ENCODE measurements around the gene EPHB1. TPM values are rescaled to one million over a fixed set of nuclear protein-coding genes. Genes with fewer than 3 reads are reported as not detected.

EPHB1 gene
- total RNA-seq, 1 experiment from 2014 or later: 0.73 TPM

DNA sequence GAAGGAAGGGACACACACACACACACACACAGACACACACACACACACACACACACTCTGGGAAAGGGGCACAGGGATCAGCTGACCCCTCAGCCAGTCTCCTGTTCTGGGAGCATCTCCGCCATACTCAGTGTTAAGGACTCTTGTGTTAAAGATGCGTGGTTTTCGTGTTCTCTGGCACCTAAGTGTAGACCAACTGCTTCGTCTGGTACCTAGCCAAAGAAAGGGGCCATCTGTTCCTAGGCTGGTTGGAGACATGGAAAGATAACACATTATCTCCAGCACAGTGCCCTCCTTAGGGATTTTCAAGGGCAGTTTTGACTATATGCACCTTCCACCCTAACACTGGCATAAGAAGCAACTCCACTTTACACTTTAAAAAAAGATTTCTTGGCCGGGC, 65.1 kb downstream of the EPHB1 start:
- TF ChIP-seq CTCF (IDR thresholded peaks at IDR 0.05; ENCODE audit: unreplicated experiment): no peak
- Mint-ChIP-seq H3K36me3 (ENCODE audit: insufficient read depth, unreplicated experiment) (no peaks in the 10 kb centered on the region), H3K4me1 (ENCODE audit: low read depth, unreplicated experiment) (no peaks in the 10 kb centered on the region), H3K27ac (ENCODE audit: unreplicated experiment) (no peak overlapping the region), H3K9me3 (ENCODE audit: low read depth, unreplicated experiment) (no peaks in the 10 kb centered on the region), H3K27me3 (ENCODE audit: unreplicated experiment) (peaks cover 81% of the 10 kb centered on the region), H3K4me3 (ENCODE audit: low read depth, unreplicated experiment) (no peak overlapping the region)
- no TSS peak for BruUV-seq (replicated peaks)
- no peak for DNase-seq
- intact Hi-C loops (cut with micrococcal nuclease; ENCODE audit: unreplicated experiment): no loop called here
- CTCF ChIA-PET: interaction anchor here (0.6 kb wide), 1 partner anchor 467 kb away, joined by 4 read pairs; no protein-coding TSS in a partner anchor

DNA sequence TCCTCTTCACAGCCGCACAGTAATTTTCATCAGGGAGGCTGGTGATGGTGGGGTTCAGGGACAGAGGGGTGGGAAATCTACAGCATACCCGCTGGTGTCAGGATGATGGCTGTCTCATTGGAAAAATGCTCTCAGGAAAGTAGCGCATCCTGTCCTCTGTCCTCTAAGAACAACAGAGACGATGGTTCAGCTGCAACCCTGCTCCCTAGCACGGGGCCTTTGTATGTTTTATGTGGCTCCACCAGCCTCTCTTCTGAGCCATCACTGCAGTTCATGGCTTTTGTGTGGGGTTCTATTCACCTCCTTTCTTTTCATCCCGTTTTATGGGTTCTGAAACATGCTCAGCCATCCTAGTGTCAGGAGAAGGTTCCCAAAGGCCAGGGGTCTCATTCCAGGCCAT, 68.9 kb downstream of the EPHB1 start:
- H3K4me3 Mint-ChIP-seq (ENCODE audit: low read depth, unreplicated experiment): no peak overlapping the region
- no TSS peak for BruUV-seq (replicated peaks)
- no peak for TF ChIP-seq CTCF (IDR thresholded peaks at IDR 0.05; ENCODE audit: unreplicated experiment)
- no peaks in the 10 kb centered on the region for H3K36me3 Mint-ChIP-seq (ENCODE audit: insufficient read depth, unreplicated experiment)
- CTCF ChIA-PET: no interaction called here
- peaks cover 76% of the 10 kb centered on the region for H3K27me3 Mint-ChIP-seq (ENCODE audit: unreplicated experiment)
- no peaks in the 10 kb centered on the region for H3K4me1 Mint-ChIP-seq (ENCODE audit: low read depth, unreplicated experiment)
- H3K27ac Mint-ChIP-seq (ENCODE audit: unreplicated experiment): no peak overlapping the region
- no peaks in the 10 kb centered on the region for H3K9me3 Mint-ChIP-seq (ENCODE audit: low read depth, unreplicated experiment)
- DNase-seq: no peak
- intact Hi-C loops (cut with micrococcal nuclease; ENCODE audit: unreplicated experiment): no loop called here

GRCh38 chr3:134864636-134865035, 69.6 kb downstream of the EPHB1 start:
- Mint-ChIP-seq H3K36me3 (ENCODE audit: insufficient read depth, unreplicated experiment) (no peaks in the 10 kb centered on the region), H3K9me3 (ENCODE audit: low read depth, unreplicated experiment) (no peaks in the 10 kb centered on the region)

GRCh38 chr3:134867277-134867676, 72.2 kb downstream of the EPHB1 start:
- CTCF ChIA-PET: no interaction called here
- H3K36me3 Mint-ChIP-seq (ENCODE audit: insufficient read depth, unreplicated experiment): no peaks in the 10 kb centered on the region
- H3K9me3 Mint-ChIP-seq (ENCODE audit: low read depth, unreplicated experiment): no peaks in the 10 kb centered on the region
- DNase-seq: no peak
- no peak overlapping the region for H3K27ac Mint-ChIP-seq (ENCODE audit: unreplicated experiment)
- intact Hi-C loops (cut with micrococcal nuclease; ENCODE audit: unreplicated experiment): no loop called here
- H3K4me1 Mint-ChIP-seq (ENCODE audit: low read depth, unreplicated experiment): no peaks in the 10 kb centered on the region
- no peak overlapping the region for H3K4me3 Mint-ChIP-seq (ENCODE audit: low read depth, unreplicated experiment)
- no peak for TF ChIP-seq CTCF (IDR thresholded peaks at IDR 0.05; ENCODE audit: unreplicated experiment)
- peaks cover 73% of the 10 kb centered on the region for H3K27me3 Mint-ChIP-seq (ENCODE audit: unreplicated experiment)
- BruUV-seq (replicated peaks): no TSS peak

More at GRCh38 chr3:134864636-134865035, 69.6 kb downstream of the EPHB1 start:
- no peak for DNase-seq
- Mint-ChIP-seq H3K4me3 (ENCODE audit: low read depth, unreplicated experiment) (no peak overlapping the region), H3K27ac (ENCODE audit: unreplicated experiment) (no peak overlapping the region), H3K4me1 (ENCODE audit: low read depth, unreplicated experiment) (no peaks in the 10 kb centered on the region), H3K27me3 (ENCODE audit: unreplicated experiment) (peaks cover 75% of the 10 kb centered on the region)
- no TSS peak for BruUV-seq (replicated peaks)
- intact Hi-C loops (cut with micrococcal nuclease; ENCODE audit: unreplicated experiment): no loop called here
- CTCF ChIA-PET: no interaction called here
- TF ChIP-seq CTCF (IDR thresholded peaks at IDR 0.05; ENCODE audit: unreplicated experiment): no peak

Measured in Calu3 (cell line).